Hypothalamus (tissue), 51 donors: ENCODE data around the gene HOXC5.
"Not testable (repeated sequence)": the region's sequence is repeated elsewhere in the genome, so short reads cannot be mapped to it uniquely, and the experiment has no call there.

Source experiments
- DNase-seq, 51 donors: peaks; one replicate each; lab custom pipeline; 2025; lab: John Stamatoyannopoulos, UW

Gene HOXC5

GRCh38 chr12:54058128-54058768 is 25.4 kb downstream of the HOXC5 start:
- DNase-seq = no peak

GRCh38 chr12:54059668-54060067 is 26.8 kb downstream of the HOXC5 start:
- DNase-seq = no peak

DNA sequence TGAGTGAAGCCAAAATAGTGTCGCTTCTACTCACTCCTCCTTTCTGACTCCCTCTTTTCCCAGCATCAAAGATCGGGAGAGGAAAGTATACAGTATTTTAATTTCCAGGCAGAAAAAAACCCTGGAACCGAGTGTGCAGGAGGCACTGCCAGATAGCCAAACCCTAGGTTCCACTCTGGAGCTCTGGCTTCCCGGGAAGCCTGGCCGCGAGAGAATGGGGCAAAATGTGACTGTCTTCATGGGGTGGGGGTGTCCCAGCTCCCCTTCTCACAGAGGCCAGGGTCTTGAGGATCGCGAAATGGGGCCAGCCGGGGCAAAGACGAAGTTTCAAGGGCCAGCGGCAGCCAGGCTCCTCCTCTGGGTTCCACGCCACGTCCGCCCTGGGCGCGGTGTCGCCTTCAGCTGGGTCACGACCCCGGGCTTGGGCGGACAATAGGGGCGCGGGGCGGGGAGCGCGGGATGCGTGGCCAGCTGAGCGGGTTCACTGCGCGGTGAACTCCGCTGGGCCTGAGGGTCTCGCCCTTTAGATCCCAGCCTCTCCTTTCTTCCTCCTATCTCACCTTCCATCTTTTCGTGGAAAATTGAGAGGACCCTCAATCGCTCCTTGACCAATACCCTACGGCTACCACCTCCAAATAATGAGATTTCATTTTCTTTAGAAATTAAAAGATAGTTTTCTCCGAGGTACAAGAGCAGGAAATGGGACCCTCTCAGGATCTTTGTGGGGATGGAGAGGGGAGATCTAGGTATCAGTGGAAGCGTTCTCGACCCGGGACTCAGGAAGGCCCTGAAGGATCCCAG is 27.5 kb downstream of the HOXC5 start:
- DNase-seq = no peak

DNA sequence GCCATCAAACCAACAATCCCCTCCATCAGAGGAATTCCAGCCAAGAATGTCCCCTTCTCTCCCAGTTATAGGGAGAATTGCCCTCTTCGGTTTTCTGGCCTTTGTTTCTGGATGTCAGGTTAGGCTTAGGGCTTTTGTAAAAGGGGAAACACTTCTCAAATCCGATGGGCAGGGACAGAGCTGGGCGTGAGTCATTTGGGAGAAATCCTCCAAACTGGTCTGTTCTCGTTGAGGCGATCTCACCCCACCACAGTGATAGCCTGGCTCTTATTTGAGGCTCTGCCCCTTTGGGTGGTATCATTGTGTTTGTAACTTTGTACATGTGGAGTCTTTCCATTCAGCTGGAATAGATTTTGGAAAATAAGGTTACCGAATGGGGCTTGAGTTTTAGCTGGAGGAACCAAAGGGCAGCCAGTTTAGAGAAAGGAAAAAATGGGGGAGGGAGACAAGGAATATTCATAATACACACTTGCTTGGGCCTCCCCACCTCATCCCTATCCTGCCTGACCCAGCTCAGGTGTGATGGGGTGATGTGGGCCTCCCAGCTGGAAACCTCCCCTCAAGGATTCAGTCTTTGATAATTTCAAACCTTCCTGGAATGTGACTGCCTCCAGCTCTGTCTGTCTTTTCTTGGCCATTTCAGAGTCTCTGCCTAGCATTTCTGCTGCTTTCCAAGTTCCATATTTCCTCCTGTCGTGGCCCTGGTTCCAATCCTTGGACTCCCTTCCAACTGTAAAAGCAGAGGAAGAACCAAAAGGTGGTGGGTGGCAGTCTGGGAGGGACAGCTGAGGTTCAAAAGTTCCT is 28.3 kb downstream of the HOXC5 start:
- no peak for DNase-seq

GRCh38 chr12:54065677-54066076 is 32.8 kb downstream of the HOXC5 start:
- DNase-seq = no peak

DNA sequence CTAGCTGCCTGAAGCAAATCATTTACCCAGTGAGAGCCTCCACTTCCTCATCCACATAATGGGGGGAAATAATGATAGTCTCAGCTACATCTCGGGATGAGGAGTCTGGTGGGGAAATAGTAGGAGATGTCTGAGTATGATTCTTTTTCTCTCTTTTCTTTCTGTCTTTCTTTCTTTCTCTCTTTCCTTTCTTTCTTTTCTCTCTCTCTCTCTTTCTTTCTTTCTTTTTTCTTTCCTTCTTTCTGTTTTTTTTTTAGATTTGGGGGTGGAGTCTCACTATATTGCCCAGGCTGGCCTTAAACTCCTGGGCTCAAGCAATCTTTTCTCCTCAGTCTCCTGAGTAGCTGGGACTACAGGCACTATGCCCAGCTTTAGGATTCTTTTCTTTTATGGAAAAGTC is 33.6 kb downstream of the HOXC5 start:
- DNase-seq = no peak

DNA sequence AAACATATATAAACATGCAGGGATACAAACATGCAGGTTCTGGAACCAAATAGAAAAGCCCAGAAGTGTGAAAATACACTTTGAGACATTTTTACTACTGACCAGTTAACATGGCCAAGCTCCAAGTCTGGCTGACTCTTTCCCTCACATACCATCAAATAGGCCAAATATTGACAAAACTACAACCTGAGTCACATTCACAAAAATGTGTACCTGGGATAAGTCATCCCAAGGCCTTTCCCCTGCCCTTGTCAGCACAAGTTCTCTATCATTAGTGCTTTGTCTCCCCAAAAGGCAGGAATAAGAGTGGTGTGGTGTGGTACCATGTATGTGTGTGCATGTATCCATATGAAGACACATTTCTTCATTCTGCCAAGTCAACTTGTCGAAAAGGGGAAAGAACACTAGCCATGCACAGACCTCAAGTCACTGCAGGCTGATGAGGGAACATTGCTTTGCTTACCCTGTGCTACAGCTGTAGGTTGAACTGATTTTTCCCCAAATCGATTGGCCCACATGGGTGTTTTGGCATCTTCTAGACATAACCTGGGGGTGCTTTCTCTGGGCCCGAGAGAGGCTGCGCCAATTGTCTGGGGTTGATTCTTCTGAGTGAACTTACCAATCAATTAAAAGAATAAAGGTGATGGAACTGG is 35.7 kb downstream of the HOXC5 start:
- DNase-seq = no peak

DNA sequence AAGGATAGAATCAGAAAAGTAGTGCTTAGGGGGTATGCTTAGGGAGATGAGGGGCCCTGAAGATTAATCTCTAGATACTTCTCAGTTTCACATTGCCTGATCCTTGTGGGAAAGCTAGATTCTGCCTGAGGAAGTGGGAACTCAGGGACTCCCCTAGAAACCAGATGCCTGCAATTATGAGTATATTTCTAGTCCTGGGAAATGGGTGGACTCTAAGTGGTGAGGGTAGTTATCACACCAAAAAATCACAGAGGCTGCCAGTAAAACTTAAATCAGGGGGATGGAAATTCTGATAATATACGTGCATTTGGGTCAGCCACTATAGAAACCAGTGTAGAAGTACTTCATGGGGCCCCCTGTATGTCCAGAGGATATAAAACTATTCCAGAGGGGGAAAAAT is 39.1 kb downstream of the HOXC5 start:
- no peak for DNase-seq

DNA sequence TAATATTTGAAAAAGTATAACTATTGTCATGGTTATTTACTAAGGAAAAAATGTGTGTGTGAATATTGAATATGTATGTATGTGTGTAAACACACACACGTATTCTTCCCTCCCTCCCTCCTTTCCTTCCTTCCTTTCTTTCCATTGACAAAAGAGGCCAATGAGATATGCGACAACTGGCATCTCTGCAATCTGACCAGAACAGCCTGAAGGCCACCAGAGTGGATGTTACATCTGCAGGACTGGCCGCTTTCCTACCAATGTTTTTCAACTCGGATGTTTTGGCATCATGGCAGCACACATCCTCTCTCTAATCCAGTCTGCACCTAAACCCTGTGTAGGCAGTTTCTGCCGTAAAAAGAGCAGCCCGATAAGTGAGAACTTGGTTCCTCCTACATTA is 41.5 kb downstream of the HOXC5 start:
- DNase-seq = no peak

DNA sequence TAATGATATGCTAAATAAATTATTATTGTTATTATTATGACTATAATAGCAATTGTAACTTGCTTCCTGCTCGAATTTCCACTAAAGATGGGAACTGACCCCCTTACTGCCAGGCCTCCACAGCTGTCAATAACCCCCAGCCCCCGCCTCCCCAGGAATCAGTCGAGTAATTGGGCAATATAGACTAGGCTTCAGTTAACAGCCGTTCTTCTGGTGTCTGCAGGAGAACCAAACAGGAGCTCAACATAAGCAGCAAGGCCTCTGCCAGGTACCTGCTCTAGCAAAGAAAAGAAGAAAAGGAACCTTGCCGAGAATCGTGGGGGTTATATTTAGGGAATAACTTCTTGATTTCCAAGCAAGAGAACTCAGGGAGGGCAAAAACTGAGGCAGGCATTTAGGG is 42.6 kb downstream of the HOXC5 start:
- DNase-seq = no peak

DNA sequence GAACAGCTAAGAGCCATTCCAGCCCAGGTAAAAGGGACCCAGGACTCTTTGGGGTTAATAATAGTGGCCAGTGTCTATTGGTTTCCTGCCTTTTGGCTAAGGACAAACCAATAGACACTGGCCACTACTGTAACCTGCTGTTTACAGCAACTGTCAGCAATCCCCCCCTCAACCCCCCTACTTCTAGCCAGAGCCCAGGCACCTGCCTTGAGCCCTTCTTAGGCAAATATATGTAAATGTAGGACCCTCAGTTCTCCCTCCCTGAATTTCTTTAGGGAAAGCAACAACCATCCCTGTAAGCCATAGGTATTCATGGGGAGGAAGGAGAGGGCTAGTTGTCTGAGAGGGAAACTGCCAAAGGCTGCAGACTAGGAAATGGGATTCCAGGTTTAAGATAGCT is 43.1 kb downstream of the HOXC5 start:
- DNase-seq = no peak

DNA sequence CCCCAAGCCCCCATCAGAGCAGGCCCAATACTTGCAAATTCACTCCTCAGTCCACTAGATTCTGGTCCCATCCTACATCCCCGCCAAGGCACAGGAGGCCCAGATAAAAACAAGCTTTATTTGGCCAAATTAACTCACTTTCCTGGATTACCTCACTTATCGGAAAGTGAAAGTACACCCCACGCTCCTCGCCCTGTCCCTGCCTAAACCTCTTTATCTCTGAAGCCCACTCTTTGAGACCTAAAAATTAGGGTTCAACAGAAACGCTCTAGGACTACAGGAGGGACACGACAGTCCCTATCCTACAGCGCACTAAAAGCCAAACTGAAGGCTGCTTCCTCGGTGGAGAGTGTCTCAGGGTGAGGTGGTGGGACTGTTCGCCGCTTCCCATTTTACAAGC is 45.0 kb downstream of the HOXC5 start:
- DNase-seq = not testable (repeated sequence)

- DNase-seq = not testable (repeated sequence)
Observed at GRCh38 chr12:54079115-54079514, 46.3 kb downstream of the HOXC5 start.

- not testable (repeated sequence) for DNase-seq
Observed at GRCh38 chr12:54080008-54080924, 47.4 kb downstream of the HOXC5 start.

DNA sequence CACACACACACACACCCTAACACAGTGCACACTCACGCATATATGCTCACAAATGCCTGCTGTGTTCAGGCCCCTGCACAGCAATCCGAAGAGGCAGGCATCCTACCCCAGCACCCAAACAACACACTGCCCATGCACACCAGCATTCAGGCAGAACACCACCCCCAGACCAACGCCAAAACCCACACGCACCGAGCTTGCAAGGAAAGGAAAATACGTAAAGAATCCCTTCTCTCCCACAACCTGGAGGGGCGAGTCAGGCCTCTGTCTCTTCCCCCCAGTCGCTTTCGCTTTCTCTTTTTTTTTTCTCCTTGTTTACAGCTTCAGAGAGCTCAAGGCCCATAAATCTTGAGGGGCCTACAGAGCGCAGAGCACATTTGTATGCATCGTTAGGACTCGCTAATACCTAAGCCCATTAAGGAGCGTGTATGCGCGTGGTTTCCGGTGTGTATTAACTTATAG is 48.2 kb downstream of the HOXC5 start:
- DNase-seq = not testable (repeated sequence)

DNA sequence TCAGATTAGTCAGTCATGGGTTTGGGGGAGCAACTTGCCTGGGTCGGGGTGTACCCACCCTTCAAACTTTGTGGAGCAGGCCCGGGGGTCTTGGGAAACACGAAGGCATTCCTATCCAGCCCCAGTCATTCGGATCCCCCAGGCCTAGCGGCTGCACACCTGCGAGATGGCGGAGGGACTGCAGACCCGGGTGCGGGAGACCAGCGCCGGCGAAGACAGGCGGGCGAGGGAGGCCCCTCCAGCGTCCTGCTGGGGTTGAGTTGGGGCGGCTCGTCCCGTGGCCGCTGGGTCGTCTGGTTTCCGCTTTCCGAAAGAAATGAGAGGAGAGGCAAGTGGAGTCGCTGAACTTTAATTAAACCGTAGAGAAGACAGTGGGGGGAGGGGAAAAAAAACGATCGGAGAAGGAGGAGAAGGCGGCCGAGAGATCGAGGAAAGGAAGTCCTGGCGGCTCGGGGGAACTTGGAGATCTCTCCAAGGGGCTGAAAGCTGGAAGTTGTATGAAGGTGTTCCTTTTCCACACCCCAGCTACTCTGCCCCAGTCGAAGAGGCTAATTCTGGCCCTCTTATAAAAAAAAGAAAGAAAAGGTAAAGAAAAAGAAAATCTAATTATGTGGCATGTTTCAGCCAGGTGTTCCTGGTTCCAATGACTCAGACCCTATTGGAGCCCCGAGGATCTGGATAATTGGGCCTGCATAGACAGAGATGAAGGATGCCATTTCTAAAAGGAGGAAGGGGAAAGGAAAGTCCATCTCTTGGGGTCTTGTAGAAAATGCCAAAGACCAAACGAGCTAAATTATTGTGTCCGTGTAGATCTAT is 48.9 kb downstream of the HOXC5 start:
- DNase-seq = not testable (repeated sequence)

- no peak for DNase-seq
Observed at GRCh38 chr12:54082397-54082892, 49.6 kb downstream of the HOXC5 start.
